ENCODE results near the gene ATP6V1G2.
"Not testable (repeated sequence)": the region's sequence is repeated elsewhere in the genome, so short reads cannot be mapped to it uniquely, and the experiment has no call there.

The ATP6V1G2 gene

GRCh38 chr6:31546339-31546957 is at the start of gene ATP6V1G2:
TSS of gene ATP6V1G2 (minus strand) at chr6:31546608. CDS start at chr6:31546559, 49 bp downstream.
- CTCF ChIA-PET: interaction anchor here (0.5 to 38.4 kb wide), 24 partner anchors 9 to 406 kb away, joined by 3 to 1569 read pairs (median 4); partner anchors contain the start of genes GPANK1, LST1, LTB and MICB
- peak; percentile 99 for TF ChIP-seq CTCF (IDR thresholded peaks at IDR 0.05; ENCODE audit: insufficient read depth, low read length, missing control alignments)
- DNase-seq (ENCODE audit: low read depth, low spot score): peak; percentile 61
- H3K4me3 ChIP-seq (ENCODE audit: low read depth, low read length): peak within 1 kb of the TSS; percentile 64
- POLR2A ChIA-PET: interaction anchor here (0.5 to 1.2 kb wide), 4 partner anchors 19 to 283 kb away, joined by 3 to 4 read pairs (median 3); partner anchors contain the start of gene MICB

- POLR2A ChIA-PET: interaction anchor here (1.2 kb wide), 1 partner anchor 30 kb away, joined by 3 read pairs; no protein-coding TSS in a partner anchor
- DNase-seq (ENCODE audit: low read depth, low spot score): no peak
- no peak overlapping the region for H3K4me3 ChIP-seq (ENCODE audit: low read depth, low read length)
- no peak for TF ChIP-seq CTCF (IDR thresholded peaks at IDR 0.05; ENCODE audit: insufficient read depth, low read length, missing control alignments)
- CTCF ChIA-PET: interaction anchor here (11.6 to 31.3 kb wide), 2 partner anchors 11 to 40 kb away, joined by 459 to 1569 read pairs; partner anchors contain the start of genes ATP6V1G2, DDX39B, LST1 and LTA
Observed at GRCh38 chr6:31592396-31592771, 46.0 kb upstream of the ATP6V1G2 start.

DNA sequence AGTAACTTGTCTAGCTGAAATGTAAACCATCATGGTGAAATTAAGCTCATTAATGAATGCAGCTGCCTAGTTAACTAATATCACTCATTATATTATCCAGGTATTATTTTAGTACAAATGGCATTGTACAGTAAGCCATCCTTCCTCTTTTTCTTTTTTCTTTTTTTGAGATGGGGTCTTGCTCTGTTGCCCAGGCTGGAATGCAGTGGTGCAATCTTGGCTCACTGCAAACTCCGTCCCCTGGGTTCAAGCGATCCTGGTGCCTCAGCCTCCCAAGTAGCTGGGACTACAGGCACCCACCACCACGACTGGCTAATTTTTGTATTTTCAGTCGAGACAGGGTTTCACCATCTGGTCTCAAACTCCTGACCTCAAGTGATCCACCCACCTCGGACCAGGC is 44.3 kb upstream of the ATP6V1G2 start:
- H3K4me3 ChIP-seq (ENCODE audit: low read depth, low read length); DNase-seq (ENCODE audit: low read depth, low spot score); POLR2A ChIA-PET: not testable (repeated sequence)
- CTCF ChIA-PET: interaction anchor here (1.8 to 31.3 kb wide), 4 partner anchors 7 to 38 kb away, joined by 7 to 1569 read pairs (median 250); partner anchors contain the start of genes ATP6V1G2, DDX39B, LTA and NCR3

GRCh38 chr6:31588871-31589650 is 42.7 kb upstream of the ATP6V1G2 start:
- no peak overlapping the region for H3K4me3 ChIP-seq (ENCODE audit: low read depth, low read length)
- POLR2A ChIA-PET: interaction anchor here (0.9 kb wide), 1 partner anchor 48 kb away, joined by 3 read pairs; no protein-coding TSS in a partner anchor
- CTCF ChIA-PET: interaction anchor here (1.8 to 31.3 kb wide), 4 partner anchors 8 to 36 kb away, joined by 7 to 1569 read pairs (median 250); partner anchors contain the start of genes ATP6V1G2, DDX39B, LTA and NCR3
- DNase-seq (ENCODE audit: low read depth, low spot score): no peak
- no peak for TF ChIP-seq CTCF (IDR thresholded peaks at IDR 0.05; ENCODE audit: insufficient read depth, low read length, missing control alignments)

- ChIA-PET POLR2A (interaction anchor here (0.9 kb wide), 1 partner anchor 47 kb away, joined by 3 read pairs; no protein-coding TSS in a partner anchor), CTCF (interaction anchor here (3.4 to 31.3 kb wide), 4 partner anchors 9 to 35 kb away, joined by 15 to 1569 read pairs (median 250); partner anchors contain the start of genes ATP6V1G2, DDX39B, LTA and NCR3)
- DNase-seq (ENCODE audit: low read depth, low spot score): no peak
- no peak overlapping the region for H3K4me3 ChIP-seq (ENCODE audit: low read depth, low read length)
- no peak for TF ChIP-seq CTCF (IDR thresholded peaks at IDR 0.05; ENCODE audit: insufficient read depth, low read length, missing control alignments)
Observed at GRCh38 chr6:31587791-31588777, 41.7 kb upstream of the ATP6V1G2 start.

Measured in AG04449 (cell line).